ENCODE measurements around the gene LCNL1.

The LCNL1 gene

GRCh38 chr9:136958473-136958872 lies 24.3 kb upstream of the LCNL1 start:
- DNase-seq (ENCODE audit: low read depth in 1 of 2, low spot score in 1 of 2), result no peak

- DNase-seq (ENCODE audit: low read depth in 1 of 2, low spot score in 1 of 2), result no peak
Measured at GRCh38 chr9:136958898-136959850, 23.6 kb upstream of the LCNL1 start.

- no peak for DNase-seq (ENCODE audit: low read depth in 1 of 2, low spot score in 1 of 2)
Measured at GRCh38 chr9:136960212-136960937, 22.4 kb upstream of the LCNL1 start.

GRCh38 chr9:136960938-136961275 lies 21.9 kb upstream of the LCNL1 start:
- no peak for DNase-seq (ENCODE audit: low read depth in 1 of 2, low spot score in 1 of 2)

- DNase-seq (ENCODE audit: low read depth in 1 of 2, low spot score in 1 of 2), result no peak
Measured at GRCh38 chr9:136961279-136962065, 21.3 kb upstream of the LCNL1 start.

- DNase-seq (ENCODE audit: low read depth in 1 of 2, low spot score in 1 of 2), result no peak
Measured at GRCh38 chr9:136962163-136962562, 20.6 kb upstream of the LCNL1 start.

GRCh38 chr9:136962701-136963248 lies 20.0 kb upstream of the LCNL1 start:
- DNase-seq (ENCODE audit: low read depth in 1 of 2, low spot score in 1 of 2), result no peak

- no peak for DNase-seq (ENCODE audit: low read depth in 1 of 2, low spot score in 1 of 2)
Measured at GRCh38 chr9:136963341-136963740, 19.5 kb upstream of the LCNL1 start.

- DNase-seq (ENCODE audit: low read depth in 1 of 2, low spot score in 1 of 2), result no peak
Measured at GRCh38 chr9:136963751-136964150, 19.0 kb upstream of the LCNL1 start.

- DNase-seq (ENCODE audit: low read depth in 1 of 2, low spot score in 1 of 2), result no peak
Measured at GRCh38 chr9:136964171-136964689, 18.6 kb upstream of the LCNL1 start.

GRCh38 chr9:136964833-136965422 lies 17.9 kb upstream of the LCNL1 start:
- DNase-seq (ENCODE audit: low read depth in 1 of 2, low spot score in 1 of 2), result no peak

- DNase-seq (ENCODE audit: low read depth in 1 of 2, low spot score in 1 of 2), result no peak
Measured at GRCh38 chr9:136965771-136966484, 16.9 kb upstream of the LCNL1 start.

GRCh38 chr9:136968333-136969127 lies 14.3 kb upstream of the LCNL1 start:
- no peak for DNase-seq (ENCODE audit: low read depth in 1 of 2, low spot score in 1 of 2)

- DNase-seq (ENCODE audit: low read depth in 1 of 2, low spot score in 1 of 2), result no peak
Measured at GRCh38 chr9:136969150-136969549, 13.6 kb upstream of the LCNL1 start.

GRCh38 chr9:136969774-136970173 lies 13.0 kb upstream of the LCNL1 start:
- DNase-seq (ENCODE audit: low read depth in 1 of 2, low spot score in 1 of 2), result no peak

GRCh38 chr9:136970361-136970760 lies 12.4 kb upstream of the LCNL1 start:
- DNase-seq (ENCODE audit: low read depth in 1 of 2, low spot score in 1 of 2), result no peak

GRCh38 chr9:136971746-136972145 lies 11.0 kb upstream of the LCNL1 start:
- DNase-seq (ENCODE audit: low read depth in 1 of 2, low spot score in 1 of 2), result no peak

- no peak for DNase-seq (ENCODE audit: low read depth in 1 of 2, low spot score in 1 of 2)
Measured at GRCh38 chr9:136972335-136972734, 10.5 kb upstream of the LCNL1 start.

- DNase-seq (ENCODE audit: low read depth in 1 of 2, low spot score in 1 of 2), result no peak
Measured at GRCh38 chr9:136972743-136973142, 10.1 kb upstream of the LCNL1 start.

Measured in stimulated activated CD4-positive, alpha-beta T cell treated with anti-CD3 and anti-CD28 coated beads, Interleukin-15, amount 100 ng/mL, for 1 hour (primary cell).